CD4-positive, alpha-beta T cell (primary cell): ENCODE measurements around the gene CEP104. TPM values are rescaled to one million over a fixed set of nuclear protein-coding genes. Genes with fewer than 3 reads are reported as not detected.

Source experiments
- ATAC-seq: fragments of 200-7000 bp; cut with Tn5 transposase; one replicate; pipeline ENCODE4 v1.10.0; 2022; ENCODE audit warnings: mild to moderate bottlenecking; ENCODE audit not compliant: poor library complexity
- CTCF ChIA-PET: fragments of 350-600 bp; sonication (Branson Sonifier 250); formaldehyde crosslinking; loops from one replicate; lab custom pipeline; 2021; ENCODE audit warnings: antibody characterized with exemption, inconsistent platforms; lab: Charles Lee
- POLR2A ChIA-PET: fragments of 350-600 bp; sonication (Branson Sonifier 250); formaldehyde crosslinking; loops from one replicate; lab custom pipeline; 2021; ENCODE audit warnings: antibody characterized with exemption, inconsistent platforms; lab: Charles Lee
- DNase-seq, 14 experiments: peaks; one replicate each; pipeline ENCODE4 v3.0.0-alpha.2; 2013 to 2020; ENCODE audit warnings: mixed read lengths in 2 of 14
- H3K27ac ChIP-seq, 2 donors: one replicate each; pipeline versions ENCODE4 v1.5.1 to v1.7.0; 2013; ENCODE audit warnings: low read length in 2 of 2, low read depth in 1 of 2, mild to moderate bottlenecking in 1 of 2
- H3K27me3 ChIP-seq, 2 experiments: 1 replicate in 1 of 2; 2 replicates in 1 of 2; pipeline versions ENCODE4 v1.6.1 to v1.7.0; 2013; ENCODE audit warnings: low read length in 2 of 2, control low read depth in 1 of 2, mild to moderate bottlenecking in 1 of 2, moderate library complexity in 1 of 2; ENCODE audit not compliant: insufficient read depth in 2 of 2, control insufficient read depth in 1 of 2
- H3K36me3 ChIP-seq: one replicate; pipeline ENCODE4 v1.6.1; 2013; ENCODE audit warnings: low read length, control low read depth; ENCODE audit not compliant: insufficient read depth
- H3K4me1 ChIP-seq: one replicate; pipeline ENCODE4 v1.6.1; 2013; ENCODE audit warnings: low read length, control low read depth; ENCODE audit not compliant: insufficient read depth
- H3K4me3 ChIP-seq: one replicate; pipeline ENCODE4 v1.5.1; 2013; ENCODE audit warnings: mild to moderate bottlenecking, low read length, moderate library complexity
- H3K9me3 ChIP-seq, 2 experiments: 1 replicate in 1 of 2; 2 replicates in 1 of 2; pipeline versions ENCODE4 v1.6.1 to v1.7.0; 2013; ENCODE audit warnings: low read length in 2 of 2, mild to moderate bottlenecking in 2 of 2, control low read depth in 1 of 2, moderate library complexity in 1 of 2; ENCODE audit not compliant: control insufficient read depth in 1 of 2, insufficient read depth in 1 of 2
- H3K27ac Mint-ChIP-seq: one replicate; pipeline ENCODE4 v1.8.0; 2020; ENCODE audit warnings: mixed read lengths
- H3K27me3 Mint-ChIP-seq: one replicate; pipeline ENCODE4 v1.8.0; 2021; ENCODE audit warnings: mixed read lengths
- H3K36me3 Mint-ChIP-seq: one replicate; pipeline ENCODE4 v1.8.0; 2021; ENCODE audit warnings: low read depth, mixed read lengths
- H3K4me1 Mint-ChIP-seq: one replicate; pipeline ENCODE4 v1.8.0; 2021; ENCODE audit warnings: low read depth, mixed read lengths
- H3K4me3 Mint-ChIP-seq: one replicate; pipeline ENCODE4 v1.8.0; 2020; ENCODE audit warnings: mild to moderate bottlenecking, mixed read lengths
- H3K9me3 Mint-ChIP-seq: one replicate; pipeline ENCODE4 v1.8.0; 2020; ENCODE audit warnings: mixed read lengths
- CTCF ChIP-seq: fragments of 200-600 bp; IDR thresholded peaks from one replicate; pipeline ENCODE4 v1.8.0; 2022; ENCODE audit warnings: antibody characterized with exemption, mild to moderate bottlenecking
- intact Hi-C, 2 experiments: fragments of 100-400 bp; cut with DNase I in 1 of 2; cut with micrococcal nuclease in 1 of 2; formaldehyde crosslinking; loops; one replicate each; pipeline versions ENCODE4 v1.15.1 to v1.9.0; 2023 to 2025; cut with DNase I, micrococcal nuclease
- total RNA-seq, 174 experiments: library from RNA in 2 of 174; stranded (reverse) in 2 of 174; gene quantifications; one replicate each; pipeline ENCODE4 v1.2.3 and lab custom pipeline; 2021 to 2026

CEP104 gene
- total RNA-seq, 2 experiments from 2014 or later: 16.6 to 20.5 TPM

GRCh38 chr1:3768811-3769390 is 88.1 kb downstream of the CEP104 start:
- no peak for TF ChIP-seq CTCF
- DNase-seq (peak in 1 of 14 experiments; percentile 10), ATAC-seq (no peak)
- Mint-ChIP-seq H3K27me3 (peaks cover 19% of the 10 kb centered on the region), H3K27ac (no peak overlapping the region), H3K4me3 (no peak overlapping the region), H3K4me1 (no peaks in the 10 kb centered on the region), H3K9me3 (no peaks in the 10 kb centered on the region), H3K36me3 (no peaks in the 10 kb centered on the region)
- ChIA-PET CTCF (no interaction called here), POLR2A (no interaction called here)
- Histone ChIP-seq H3K4me1 (peaks cover 21% of the 10 kb centered on the region), H3K4me3 (no peak overlapping the region), H3K27ac (no peak overlapping the region), H3K9me3 (no peaks in the 10 kb centered on the region), H3K27me3 (no peaks in the 10 kb centered on the region), H3K36me3 (no peaks in the 10 kb centered on the region)
- intact Hi-C loops: no loop called here

GRCh38 chr1:3767328-3767925 is 89.6 kb downstream of the CEP104 start:
- no peak overlapping the region for H3K27ac ChIP-seq
- Mint-ChIP-seq H3K36me3 (no peaks in the 10 kb centered on the region), H3K27ac (no peak overlapping the region), H3K9me3 (no peaks in the 10 kb centered on the region), H3K27me3 (peaks cover 20% of the 10 kb centered on the region), H3K4me3 (no peak overlapping the region), H3K4me1 (no peaks in the 10 kb centered on the region)
- POLR2A ChIA-PET: interaction anchor here (0.5 to 1.2 kb wide), 2 partner anchors 26 to 37 kb away, joined by 3 read pairs; no protein-coding TSS in a partner anchor
- ATAC-seq (no peak), DNase-seq (no peak)
- TF ChIP-seq CTCF: no peak
- H3K9me3 ChIP-seq: peaks cover 0 to 5% of the 10 kb centered on the region in 2 experiments
- H3K27me3 ChIP-seq: peaks cover 0 to 3% of the 10 kb centered on the region in 2 experiments
- H3K36me3 ChIP-seq: no peaks in the 10 kb centered on the region
- no peak overlapping the region for H3K4me3 ChIP-seq
- H3K4me1 ChIP-seq: peaks cover 13% of the 10 kb centered on the region
- intact Hi-C loops: no loop called here
- CTCF ChIA-PET: no interaction called here

- no peak overlapping the region for H3K27ac ChIP-seq
- H3K4me3 ChIP-seq: no peak overlapping the region
- Mint-ChIP-seq H3K27ac (no peak overlapping the region), H3K27me3 (peaks cover 39% of the 10 kb centered on the region), H3K4me1 (no peaks in the 10 kb centered on the region), H3K9me3 (no peaks in the 10 kb centered on the region), H3K36me3 (no peaks in the 10 kb centered on the region), H3K4me3 (no peak overlapping the region)
- intact Hi-C loops: no loop called here
- ChIA-PET CTCF (no interaction called here), POLR2A (no interaction called here)
- DNase-seq: peak in 1 of 14 experiments; percentile 11
- H3K27me3 ChIP-seq: peaks cover 7 to 20% of the 10 kb centered on the region in 2 experiments
- TF ChIP-seq CTCF: no peak
- no peaks in the 10 kb centered on the region for H3K36me3 ChIP-seq
- peaks cover 0 to 15% of the 10 kb centered on the region in 2 experiments for H3K9me3 ChIP-seq
- no peaks in the 10 kb centered on the region for H3K4me1 ChIP-seq
- no peak for ATAC-seq
These were observed 93.5 kb downstream of the CEP104 start for GRCh38 chr1:3763351-3764125.
